Measurements from ENCODE around the gene KCNC2. TPM values are rescaled to one million over a fixed set of nuclear protein-coding genes. Genes with fewer than 3 reads are reported as not detected.

KCNC2 gene
- total and polyA plus RNA-seq, 9 of the 15 experiments (the other 6 are each of a cell fraction or from before 2014, with no cell fraction given), result not detected

GRCh38 chr12:75212072-75212471 is 2.4 kb upstream of the KCNC2 start (continued):
- no peak for TF ChIP-seq CUX1 (CRISPR knock-in tag; IDR thresholded peaks at IDR 0.05)
- no peak for TF ChIP-seq DNMT1 (IDR thresholded peaks at IDR 0.05)
- TF ChIP-seq ZBTB34 (CRISPR knock-in tag; IDR thresholded peaks at IDR 0.05), result no peak
- TF ChIP-seq ATF3 (IDR thresholded peaks at IDR 0.05), result no peak
- no peak for TF ChIP-seq ATF3 (CRISPR knock-in tag; conservative IDR thresholded peaks at IDR 0.05)
- no peak for TF ChIP-seq CBFA2T3 (IDR thresholded peaks at IDR 0.05)
- no peak for TF ChIP-seq ASH1L (IDR thresholded peaks at IDR 0.05; ENCODE audit: borderline replicate concordance, low read depth, partially characterized antibody)
- no peak for TF ChIP-seq GATA2 (CRISPR knock-in tag; IDR thresholded peaks at IDR 0.05)
- no peak for TF ChIP-seq SMARCC2 (IDR thresholded peaks at IDR 0.05; ENCODE audit: low read depth)
- no peak for TF ChIP-seq HSF4 (CRISPR knock-in tag; IDR thresholded peaks at IDR 0.05; ENCODE audit: borderline replicate concordance)
